Inflammatory macrophage (primary cell): Measurements from ENCODE around the gene BCDIN3D.
A peak's percentile ranks its signal among the peaks of the same experiment; 100 is the strongest.
"Not testable (repeated sequence)": the region's sequence is repeated elsewhere in the genome, so short reads cannot be mapped to it uniquely, and the experiment has no call there.

Experiments used
- DNase-seq, 2 donors: peaks; one replicate each; pipeline ENCODE4 v3.0.0-alpha.2; 2020 to 2022

BCDIN3D gene

DNA sequence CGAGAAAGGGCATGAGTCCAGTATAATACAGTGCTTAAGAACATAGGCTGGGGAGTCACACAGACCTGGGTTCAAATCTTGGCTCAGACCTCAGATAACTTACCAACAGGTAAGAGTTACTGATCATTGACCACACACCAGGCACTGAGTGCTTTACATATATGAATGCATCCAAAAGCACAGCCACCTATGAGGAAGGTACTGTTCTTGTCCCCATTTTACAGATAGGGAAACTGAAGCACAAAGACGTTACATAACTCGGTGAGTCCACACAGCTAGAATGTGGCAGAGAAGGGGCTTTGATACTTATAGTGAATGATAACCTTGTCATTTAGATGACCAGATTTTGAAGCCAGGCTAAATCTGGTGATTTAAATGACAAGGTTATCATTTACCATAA, 33.2 kb upstream of the BCDIN3D start:
- no peak for DNase-seq

- no peak for DNase-seq
Observed at GRCh38 chr12:49875115-49875720, 32.3 kb upstream of the BCDIN3D start.

- DNase-seq = no peak
Observed at GRCh38 chr12:49874142-49874897, 31.4 kb upstream of the BCDIN3D start.

DNA sequence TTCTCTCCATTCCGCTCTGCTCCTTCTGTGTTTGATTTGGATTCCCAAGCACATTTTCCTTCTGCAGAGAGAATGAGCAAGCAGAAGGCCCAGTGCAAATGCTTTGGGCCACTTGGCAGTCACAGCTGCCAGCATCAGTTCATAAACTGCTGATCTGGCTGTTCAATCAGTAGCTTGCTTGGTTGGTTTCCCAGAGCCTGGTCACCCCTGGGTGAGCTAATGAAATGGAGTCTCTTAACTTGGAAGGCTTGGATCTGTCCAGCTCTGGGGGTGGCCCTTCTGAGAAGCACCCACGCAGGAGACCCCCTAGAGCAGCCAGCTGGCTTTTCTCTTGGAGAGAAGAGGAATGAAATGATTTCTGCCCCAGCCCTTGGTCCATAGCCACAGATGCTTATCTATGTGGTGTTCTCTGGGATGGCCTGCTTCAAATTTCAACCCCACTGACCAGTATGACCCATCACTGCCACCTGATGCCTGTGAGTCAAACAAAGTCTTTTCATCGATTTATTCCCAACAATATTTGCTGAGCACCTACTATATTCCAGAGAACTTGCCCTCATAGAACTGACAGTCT, 30.5 kb upstream of the BCDIN3D start:
- DNase-seq = no peak

DNA sequence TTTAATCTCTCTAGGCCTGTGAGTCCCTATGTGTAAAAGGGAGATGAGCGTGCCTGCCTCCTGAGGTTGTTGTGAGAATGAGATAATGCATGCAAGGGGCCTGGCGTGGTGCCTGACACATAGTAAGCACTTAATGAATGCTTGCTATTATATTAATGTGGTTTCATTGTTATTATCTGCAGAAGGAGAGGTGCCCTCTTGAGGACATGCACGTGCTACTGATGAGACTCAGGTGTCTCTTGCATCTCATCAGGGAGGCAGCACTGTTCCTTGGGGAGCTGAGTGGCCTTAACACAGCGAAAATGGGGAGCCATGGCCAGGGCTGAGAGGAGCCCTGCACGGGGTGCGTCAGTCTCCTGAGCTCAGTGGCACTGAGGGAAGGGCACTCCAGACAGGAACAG, 29.9 kb upstream of the BCDIN3D start:
- DNase-seq = no peak

DNA sequence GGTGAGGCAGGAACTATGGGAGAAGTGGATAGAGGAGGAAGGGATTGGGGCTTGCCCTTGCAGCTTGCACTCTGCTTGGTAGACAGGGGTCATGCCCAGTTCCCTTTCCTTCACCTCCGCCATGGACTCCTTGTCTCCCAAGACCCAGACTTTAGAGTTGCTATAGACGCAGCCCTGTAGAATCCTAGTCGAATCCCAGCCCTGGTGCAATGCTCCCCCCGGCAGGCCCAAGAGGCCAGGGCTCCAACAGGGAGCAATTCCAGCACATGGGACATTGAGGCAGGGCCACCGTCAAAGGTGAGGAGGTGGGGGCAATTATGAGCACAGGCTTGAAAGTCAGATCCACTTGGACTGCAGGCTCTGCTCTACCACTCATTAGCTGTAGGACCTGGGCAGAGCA, 29.5 kb upstream of the BCDIN3D start:
- DNase-seq = no peak

DNA sequence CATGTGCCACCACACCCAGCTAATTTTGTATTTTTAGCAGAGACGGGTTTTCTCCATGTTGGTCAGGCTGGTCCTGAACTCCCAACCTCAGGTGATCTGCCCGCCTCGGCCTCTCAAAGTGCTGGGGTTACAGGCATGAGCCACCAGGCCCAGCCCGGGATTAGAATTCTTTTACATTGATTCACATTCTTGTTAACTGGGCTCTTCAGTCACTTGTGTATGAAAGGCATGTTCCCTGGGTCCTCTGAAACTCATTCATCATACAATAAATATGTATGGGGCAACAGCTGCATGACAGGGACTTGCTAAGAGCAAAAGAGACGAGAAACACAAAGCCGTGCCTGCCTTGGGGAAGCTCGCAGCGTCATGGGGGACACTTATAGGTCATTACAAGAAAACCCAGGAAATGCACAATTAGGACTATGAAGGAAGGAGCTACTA, 28.9 kb upstream of the BCDIN3D start:
- DNase-seq = not testable (repeated sequence)

- DNase-seq = no peak
Observed at GRCh38 chr12:49871263-49871561, 28.3 kb upstream of the BCDIN3D start.

GRCh38 chr12:49870501-49871262, 27.8 kb upstream of the BCDIN3D start:
- DNase-seq = no peak

DNA sequence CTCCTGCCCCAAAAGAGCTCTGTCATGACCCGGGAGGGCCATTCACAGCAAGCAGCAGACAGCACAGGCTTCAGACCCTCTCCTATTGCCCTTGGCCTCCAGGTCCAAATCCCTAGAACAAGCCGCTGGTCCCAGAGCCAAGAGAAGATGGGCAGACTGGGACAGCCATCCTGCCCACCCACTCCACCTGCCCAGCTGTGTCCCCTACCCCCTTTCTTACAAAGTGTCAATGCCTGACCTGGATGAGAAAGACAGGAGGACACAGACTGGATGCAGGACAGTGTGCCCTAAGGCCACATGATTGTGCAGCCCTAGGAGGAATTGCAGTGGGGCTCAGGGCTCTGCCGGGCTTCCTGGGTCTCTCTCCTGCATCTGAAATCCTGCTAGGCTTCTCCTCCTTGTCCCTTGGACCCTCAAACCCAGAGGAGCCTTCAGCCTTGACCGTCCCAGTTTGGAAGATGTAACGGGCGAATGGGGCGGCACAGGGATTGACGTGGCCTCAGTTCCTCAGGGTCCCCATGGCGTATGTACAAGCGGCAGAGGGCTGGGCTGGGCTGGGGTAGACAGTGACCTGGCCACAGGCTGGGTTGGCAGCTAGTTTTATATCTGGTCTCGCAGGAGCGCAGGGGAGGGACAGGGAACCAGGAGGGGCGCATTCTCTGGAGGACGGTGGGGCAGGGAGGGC, 27.1 kb upstream of the BCDIN3D start:
- no peak for DNase-seq

DNA sequence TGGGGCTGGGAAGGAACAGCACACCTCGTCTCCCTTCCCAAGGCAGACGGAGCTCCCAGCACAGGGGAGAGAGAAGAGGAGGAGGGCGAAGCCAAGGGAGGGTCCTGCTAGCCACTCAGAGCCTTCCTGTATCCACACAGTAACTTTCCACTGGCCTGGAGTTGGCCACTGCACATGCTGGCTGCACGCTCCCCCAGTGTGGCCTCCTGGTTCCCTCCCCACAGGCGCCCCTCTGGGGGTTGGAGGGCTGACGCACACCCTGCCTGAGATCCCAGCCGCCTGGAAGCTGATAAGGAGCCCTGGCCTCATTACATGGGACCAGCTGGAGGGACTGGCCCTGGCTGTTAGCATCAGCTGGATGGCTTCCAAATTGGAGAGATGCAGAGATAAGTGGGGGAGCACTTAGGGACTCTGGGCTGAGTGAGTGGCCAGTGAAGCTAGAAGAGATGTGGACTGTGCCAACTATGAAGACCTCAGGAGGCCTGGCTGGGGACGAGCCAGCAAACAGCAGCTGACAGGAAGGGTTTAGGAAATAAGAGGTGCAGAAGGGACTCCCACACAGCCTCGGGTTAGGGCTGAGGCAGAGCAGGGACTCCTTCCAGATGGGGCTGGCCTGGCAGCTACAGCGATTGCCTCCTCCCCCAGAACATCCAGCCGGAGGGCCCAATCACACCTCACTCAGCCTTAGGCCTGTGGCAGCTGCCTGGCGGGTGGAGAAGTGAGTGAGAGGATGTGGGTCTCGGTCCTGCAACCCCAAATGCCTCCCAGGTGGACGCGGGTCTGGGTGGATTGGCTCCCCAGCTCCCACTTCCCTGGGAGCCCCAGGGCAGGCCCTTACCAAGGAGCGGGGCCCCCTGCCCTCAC, 26.3 kb upstream of the BCDIN3D start:
- DNase-seq = peak; percentile 64 to 88

GRCh38 chr12:49868449-49868848, 25.5 kb upstream of the BCDIN3D start:
- DNase-seq = no peak

DNA sequence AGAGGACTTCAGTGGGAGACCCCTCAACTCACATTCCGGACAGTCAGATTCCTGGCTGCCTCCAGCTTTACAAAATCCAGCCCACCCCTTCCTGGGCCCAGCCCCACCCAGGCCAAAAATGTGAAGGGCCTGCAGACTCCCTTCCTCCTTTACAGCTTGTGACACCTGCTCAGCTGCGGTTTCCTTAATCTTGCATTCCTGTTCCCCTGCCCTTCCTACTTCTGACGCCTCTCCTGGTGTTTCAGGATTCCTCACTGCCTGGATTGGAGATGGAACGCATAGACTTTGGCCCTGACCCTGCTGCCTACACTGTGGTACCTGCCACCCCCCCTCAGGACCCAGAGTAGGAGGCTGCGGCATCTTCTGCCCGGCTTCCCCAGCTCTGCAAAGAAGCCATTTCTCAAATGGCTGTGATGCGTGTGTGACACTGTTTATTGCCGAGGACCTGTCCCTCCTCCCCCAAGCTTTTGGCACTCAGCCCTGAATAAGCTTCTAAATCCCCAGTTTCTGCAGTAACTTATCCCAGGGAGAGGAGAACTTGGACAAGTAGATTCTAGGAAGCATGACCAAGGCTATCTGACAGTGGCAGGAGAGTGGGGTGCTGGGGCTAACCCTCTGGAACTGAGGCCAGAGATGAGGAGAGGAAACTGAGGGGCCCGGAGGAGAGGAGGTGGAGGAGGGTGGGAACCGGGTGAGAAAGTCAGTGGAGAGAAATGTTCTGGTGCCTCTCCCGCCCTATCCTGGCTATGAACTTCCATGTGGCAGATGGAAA, 24.9 kb upstream of the BCDIN3D start:
- DNase-seq = no peak

DNA sequence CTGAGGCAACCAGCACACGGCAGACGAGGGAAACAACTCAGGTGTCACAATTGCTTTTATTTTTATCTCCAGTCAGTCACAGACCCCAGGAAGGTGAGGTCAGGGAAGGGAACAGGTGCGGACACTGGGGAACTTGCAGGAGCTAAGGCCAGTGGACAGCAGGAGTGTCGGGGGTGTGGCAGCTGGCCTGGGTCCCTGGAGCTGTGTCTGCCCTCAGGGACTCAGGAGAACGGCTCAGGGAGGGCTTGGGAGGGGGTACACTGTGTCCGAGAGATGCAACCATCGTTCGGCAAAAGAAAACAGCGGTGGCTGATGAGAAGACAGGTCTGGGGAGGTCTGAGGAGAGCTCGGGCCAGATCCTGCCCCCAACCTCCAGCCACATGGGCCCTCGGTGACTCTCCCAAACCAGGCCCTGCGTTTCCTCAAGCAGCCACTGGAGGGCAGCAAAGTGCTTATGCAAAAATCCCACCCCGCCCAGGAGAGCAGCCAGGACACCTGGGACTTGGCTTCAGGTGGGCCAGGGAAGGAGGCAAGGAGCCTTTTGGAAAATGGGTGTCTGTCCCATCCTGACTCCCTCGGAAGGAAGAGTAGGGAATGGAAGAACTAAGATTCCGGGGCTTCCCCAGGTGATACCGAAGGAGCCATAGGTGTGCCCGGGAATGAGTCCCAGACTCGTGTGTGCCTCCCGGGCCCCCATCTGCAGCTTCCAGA, 24.1 kb upstream of the BCDIN3D start:
- peak; percentile 62 to 71 for DNase-seq

- DNase-seq = no peak
Observed at GRCh38 chr12:49865782-49866135, 22.9 kb upstream of the BCDIN3D start.

- DNase-seq = no peak
Observed at GRCh38 chr12:49865109-49865781, 22.3 kb upstream of the BCDIN3D start.

GRCh38 chr12:49864798-49865090, 21.8 kb upstream of the BCDIN3D start:
- no peak for DNase-seq

DNA sequence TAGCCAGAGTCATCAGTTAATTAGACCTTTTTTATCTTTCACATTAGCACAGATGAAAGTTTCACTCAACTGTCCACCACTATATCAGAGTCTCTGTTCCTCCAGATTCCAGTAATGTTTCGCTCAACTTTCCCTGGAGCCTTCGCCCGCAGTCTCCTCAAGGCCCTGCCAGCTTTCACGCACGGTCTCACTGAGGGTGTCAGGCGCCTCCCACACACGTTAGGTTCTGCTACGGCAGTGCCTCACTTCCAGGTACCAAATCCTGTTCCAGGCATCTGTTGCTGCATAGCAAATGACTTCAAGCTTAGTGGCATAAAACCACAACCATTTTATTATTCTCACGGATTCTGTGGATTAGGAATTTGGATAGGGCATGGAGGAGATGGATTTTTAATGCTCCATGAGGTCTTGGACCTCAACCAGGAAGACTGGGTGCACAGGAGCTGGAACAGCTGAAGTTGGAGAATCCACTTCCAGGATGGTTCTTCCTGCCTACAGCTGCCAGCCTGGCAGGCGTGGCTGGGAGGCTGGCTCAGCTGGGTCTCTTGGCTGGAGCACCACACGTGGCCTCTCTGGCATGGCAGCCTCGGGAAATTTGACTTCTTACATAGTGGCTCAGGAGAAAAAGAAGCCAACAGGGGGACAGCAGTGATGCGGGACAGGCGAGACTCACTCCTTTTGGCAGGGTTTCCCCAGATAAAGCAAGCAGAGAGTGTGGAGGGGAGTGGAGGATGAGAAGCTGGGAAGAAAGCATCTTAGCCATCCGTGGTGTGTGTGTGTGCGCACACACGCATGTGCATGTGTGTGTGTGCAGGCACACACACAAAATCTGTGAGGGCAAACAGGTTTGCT, 21.3 kb upstream of the BCDIN3D start:
- DNase-seq = no peak

DNA sequence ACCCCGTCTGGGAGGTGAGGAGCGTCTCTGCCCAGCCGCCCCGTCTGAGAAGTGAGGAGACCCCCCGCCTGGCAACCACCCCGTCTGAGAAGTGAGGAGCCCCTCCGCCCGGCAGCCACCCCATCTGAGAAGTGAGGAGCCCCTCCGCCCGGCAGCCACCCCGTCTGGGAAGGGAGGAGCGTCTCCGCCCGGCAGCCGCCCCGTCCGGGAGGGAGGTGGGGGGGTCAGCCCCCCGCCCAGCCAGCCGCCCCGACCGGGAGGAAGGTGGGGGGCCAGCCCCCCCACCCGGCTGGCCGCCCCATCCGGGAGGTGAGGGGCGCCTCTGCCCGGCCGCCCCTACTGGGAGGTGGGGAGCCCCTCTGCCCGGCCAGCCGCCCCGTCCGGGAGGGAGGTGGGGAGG, 18.0 kb upstream of the BCDIN3D start:
- DNase-seq = not testable (repeated sequence)
